Gastrocnemius medialis (tissue), 4 donors: ENCODE results near the gene GAS2L1. TPM values are rescaled to one million over a fixed set of nuclear protein-coding genes. Genes with fewer than 3 reads are reported as not detected.

ENCODE experiments used
- ATAC-seq, 2 donors: fragments of 150-250 bp; one replicate each; pipeline ENCODE4 v1.9.1; 2016
- DNase-seq, 2 donors: peaks; one replicate each; pipeline ENCODE4 v3.0.0-alpha.2; 2019
- H3K27ac ChIP-seq, 4 donors: fragments of 200-600 bp; sonication (generic); 1 replicate in 1 of 4; 2 replicates in 3 of 4; pipeline ENCODE4 v1.5.1; 2016 to 2018; ENCODE audit warnings: mild to moderate bottlenecking in 2 of 4, moderate library complexity in 1 of 4
- H3K27me3 ChIP-seq, 3 donors: fragments of 200-600 bp; sonication (generic) in 2 of 3; 1 replicate in 1 of 3; 2 replicates in 2 of 3; pipeline versions ENCODE4 v1.5.1 to v1.6.0; 2016 to 2019; ENCODE audit warnings: mild to moderate bottlenecking in 1 of 3, moderate library complexity in 1 of 3
- H3K36me3 ChIP-seq, 2 donors: fragments of 200-600 bp; sonication (generic) in 1 of 2; one replicate each; pipeline ENCODE4 v1.5.1; 2017 to 2018
- H3K4me1 ChIP-seq, 2 donors: fragments of 200-600 bp; sonication (generic) in 1 of 2; one replicate each; pipeline ENCODE4 v1.5.1; 2016 to 2017; ENCODE audit warnings: mild to moderate bottlenecking in 2 of 2
- H3K4me3 ChIP-seq, 4 donors: fragments of 200-600 bp; sonication (generic) in 3 of 4; 1 replicate in 1 of 4; 2 replicates in 3 of 4; pipeline ENCODE4 v1.5.1; 2016 to 2019; ENCODE audit warnings: mild to moderate bottlenecking in 2 of 4
- H3K9me3 ChIP-seq, 3 donors: fragments of 200-600 bp; sonication (generic) in 2 of 3; 1 replicate in 1 of 3; 2 replicates in 2 of 3; pipeline ENCODE4 v1.5.1; 2016 to 2019
- POLR2A ChIP-seq, 2 donors: fragments of 450-650 bp; IDR thresholded peaks; one replicate each; pipeline ENCODE4 v1.6.1; 2017; ENCODE audit warnings: antibody characterized with exemption in 2 of 2, mild to moderate bottlenecking in 2 of 2, moderate library complexity in 2 of 2
- in situ Hi-C, 4 donors: fragments of 200-750 bp; cut with MboI; loops; one replicate each; pipeline versions ENCODE4 v1.15.0 to v1.8.0; 2017; ENCODE audit warnings: low sequenced_read_pairs in 4 of 4
- intact Hi-C: fragments of 100-400 bp; cut with DNase I; formaldehyde crosslinking; loops from one replicate; pipeline ENCODE4 v1.15.1; 2023; ENCODE audit warnings: low total_unique reads
- total RNA-seq, 4 donors: library from RNA; depleted of rRNA; stranded (reverse); fragments of >200 nt; gene quantifications; one replicate each; pipeline versions ENCODE4 v1.1.0 to v1.2.3, GENCODE V29; 2016
- TF ChIP-seq, protein P1 (sequence below), 5 experiments: fragments of 450-650 bp in 3 of 5; fragments of 200-600 bp in 2 of 5; sonication (generic) in 2 of 5; IDR thresholded peaks in 4 of 5; conservative IDR thresholded peaks in 1 of 5; 1 replicate in 4 of 5; 2 replicates in 1 of 5; pipeline ENCODE4 v1.5.1; 2016 to 2019; ENCODE audit warnings: antibody characterized with exemption in 5 of 5, mild to moderate bottlenecking in 3 of 5, moderate library complexity in 3 of 5

Gene GAS2L1
- total RNA-seq, 4 donors from 2014 or later: 4.8 to 23.0 (median 6.6) TPM

DNA sequence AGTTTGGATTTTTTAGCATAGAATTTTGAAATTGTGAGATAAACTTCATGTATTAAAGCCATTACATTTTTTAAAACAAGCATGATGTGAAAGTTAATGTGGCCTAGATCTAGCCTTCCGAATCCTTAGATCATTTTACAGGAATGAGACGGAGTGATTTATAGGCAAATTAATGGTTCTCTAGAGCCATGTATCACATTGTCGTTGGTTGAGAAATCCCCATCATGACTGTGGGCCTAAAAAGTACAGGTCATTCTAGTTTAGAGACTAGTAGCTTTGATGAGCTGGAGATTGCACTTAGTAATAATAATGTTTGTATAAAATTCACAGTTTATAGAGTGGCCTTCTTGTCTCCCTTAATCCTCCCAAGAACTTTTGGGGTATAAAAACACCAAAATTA, 31.3 kb upstream of the GAS2L1 start:
- intact Hi-C loops (no loop called here), in situ Hi-C loops (loop anchor here in 1 of 4 donors (25.0 kb wide), 1 partner anchor 262 kb away; no protein-coding TSS in a partner anchor)
- TF ChIP-seq, protein P1, sequence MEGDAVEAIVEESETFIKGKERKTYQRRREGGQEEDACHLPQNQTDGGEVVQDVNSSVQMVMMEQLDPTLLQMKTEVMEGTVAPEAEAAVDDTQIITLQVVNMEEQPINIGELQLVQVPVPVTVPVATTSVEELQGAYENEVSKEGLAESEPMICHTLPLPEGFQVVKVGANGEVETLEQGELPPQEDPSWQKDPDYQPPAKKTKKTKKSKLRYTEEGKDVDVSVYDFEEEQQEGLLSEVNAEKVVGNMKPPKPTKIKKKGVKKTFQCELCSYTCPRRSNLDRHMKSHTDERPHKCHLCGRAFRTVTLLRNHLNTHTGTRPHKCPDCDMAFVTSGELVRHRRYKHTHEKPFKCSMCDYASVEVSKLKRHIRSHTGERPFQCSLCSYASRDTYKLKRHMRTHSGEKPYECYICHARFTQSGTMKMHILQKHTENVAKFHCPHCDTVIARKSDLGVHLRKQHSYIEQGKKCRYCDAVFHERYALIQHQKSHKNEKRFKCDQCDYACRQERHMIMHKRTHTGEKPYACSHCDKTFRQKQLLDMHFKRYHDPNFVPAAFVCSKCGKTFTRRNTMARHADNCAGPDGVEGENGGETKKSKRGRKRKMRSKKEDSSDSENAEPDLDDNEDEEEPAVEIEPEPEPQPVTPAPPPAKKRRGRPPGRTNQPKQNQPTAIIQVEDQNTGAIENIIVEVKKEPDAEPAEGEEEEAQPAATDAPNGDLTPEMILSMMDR (IDR thresholded peaks at IDR 0.05 in 4 of 5, conservative IDR thresholded peaks at IDR 0.05 in 1 of 5): no peak
- TF ChIP-seq POLR2A (IDR thresholded peaks at IDR 0.05): no peak
- Histone ChIP-seq H3K4me1 (peaks cover 60 to 73% of the 10 kb centered on the region in 2 donors), H3K36me3 (peaks cover 2 to 79% of the 10 kb centered on the region in 2 donors), H3K9me3 (no peaks in the 10 kb centered on the region), H3K4me3 (peak overlapping the region in 1 of 4 donors; percentile 4), H3K27me3 (no peaks in the 10 kb centered on the region), H3K27ac (peak overlapping the region in 3 of 4 donors; percentile 31 to 59 (median 56))
- ATAC-seq: peak in 1 of 2 donors; percentile 57
- DNase-seq: no peak

DNA sequence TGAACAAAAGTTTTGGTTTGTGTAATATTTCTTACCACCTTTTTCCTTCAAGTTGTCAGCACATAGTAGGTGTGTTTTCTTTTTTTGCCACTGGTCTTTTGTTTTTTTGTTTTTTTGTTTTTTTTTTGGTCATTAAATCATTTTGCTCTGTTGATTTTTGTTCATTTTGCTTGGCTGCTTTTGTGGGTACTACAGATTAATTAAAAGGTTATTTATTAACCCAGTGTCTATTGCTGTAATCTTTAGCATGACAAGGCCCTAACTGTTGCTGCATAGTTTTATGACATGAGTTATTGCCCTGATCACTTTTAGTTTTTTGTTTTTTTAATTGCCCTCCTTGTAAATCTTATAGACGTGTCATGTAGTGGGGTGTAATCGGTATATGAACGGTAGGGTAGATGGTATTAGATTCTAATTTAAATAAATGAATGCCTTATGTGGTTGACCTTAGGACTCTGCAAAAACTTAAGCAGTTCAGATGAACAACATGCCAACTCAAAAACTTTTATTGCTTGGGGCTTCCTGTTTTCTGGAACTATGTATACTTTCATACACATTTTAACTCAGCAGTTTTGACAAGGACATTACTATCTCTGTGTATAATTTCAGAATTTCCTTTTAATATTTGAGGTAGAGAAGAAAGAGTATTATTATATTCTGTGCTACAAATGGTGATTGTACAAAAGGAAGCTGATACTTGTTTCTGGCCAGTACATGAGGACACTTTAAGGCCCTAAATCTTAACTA, 30.5 kb upstream of the GAS2L1 start:
- Histone ChIP-seq H3K27ac (peak overlapping the region in 3 of 4 donors; percentile 31 to 59 (median 56)), H3K9me3 (no peaks in the 10 kb centered on the region), H3K27me3 (no peaks in the 10 kb centered on the region), H3K4me3 (peak overlapping the region in 1 of 4 donors; percentile 4), H3K4me1 (peaks cover 51 to 64% of the 10 kb centered on the region in 2 donors), H3K36me3 (peaks cover 2 to 87% of the 10 kb centered on the region in 2 donors)
- ATAC-seq (no peak), DNase-seq (no peak)
- in situ Hi-C loops (loop anchor here in 1 of 4 donors (25.0 kb wide), 1 partner anchor 261 kb away; no protein-coding TSS in a partner anchor), intact Hi-C loops (no loop called here)
- TF ChIP-seq, protein P1 (IDR thresholded peaks at IDR 0.05 in 4 of 5, conservative IDR thresholded peaks at IDR 0.05 in 1 of 5): no peak
- TF ChIP-seq POLR2A (IDR thresholded peaks at IDR 0.05): no peak

DNA sequence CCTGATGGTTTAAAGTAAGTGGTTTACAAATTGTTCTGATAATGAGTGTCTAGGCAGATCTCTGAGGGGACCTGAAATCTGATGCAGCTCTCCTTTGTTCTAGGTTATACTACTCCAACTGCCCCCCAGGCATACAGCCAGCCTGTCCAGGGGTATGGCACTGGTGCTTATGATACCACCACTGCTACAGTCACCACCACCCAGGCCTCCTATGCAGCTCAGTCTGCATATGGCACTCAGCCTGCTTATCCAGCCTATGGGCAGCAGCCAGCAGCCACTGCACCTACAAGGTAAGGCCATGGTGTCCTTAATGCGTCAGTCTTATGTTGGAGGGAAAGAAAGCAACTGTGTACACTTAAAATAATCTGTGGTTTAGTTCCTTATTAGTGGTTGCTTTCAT, 28.5 kb upstream of the GAS2L1 start:
- intact Hi-C loops: no loop called here

DNA sequence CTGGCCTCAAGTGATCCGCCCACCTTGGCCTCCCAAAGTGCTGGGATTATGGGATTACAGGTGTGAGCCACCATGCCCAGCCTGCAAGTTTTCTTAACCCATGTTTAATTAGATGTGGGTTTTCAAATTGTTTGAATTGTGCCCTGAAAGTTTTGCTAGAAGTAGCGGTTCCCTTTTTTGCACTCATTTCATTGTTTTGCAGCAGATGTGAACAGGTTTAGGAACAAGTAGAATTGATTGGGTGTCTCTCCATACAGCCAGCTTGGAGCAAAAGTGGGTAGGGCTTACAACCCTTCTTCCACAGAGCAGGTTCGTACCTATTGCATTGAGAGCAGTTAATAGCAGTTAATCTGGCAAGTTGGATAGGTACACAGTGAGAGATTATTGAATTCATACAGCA, 22.3 kb upstream of the GAS2L1 start:
- H3K9me3 ChIP-seq: no peaks in the 10 kb centered on the region
- in situ Hi-C loops: loop anchor here in 1 of 4 donors (25.0 kb wide), 1 partner anchor 253 kb away; no protein-coding TSS in a partner anchor
- TF ChIP-seq POLR2A (IDR thresholded peaks at IDR 0.05): no peak
- TF ChIP-seq, protein P1 (IDR thresholded peaks at IDR 0.05 in 4 of 5, conservative IDR thresholded peaks at IDR 0.05 in 1 of 5): no peak
- no peak overlapping the region for H3K4me3 ChIP-seq
- no peaks in the 10 kb centered on the region for H3K27me3 ChIP-seq
- no peaks in the 10 kb centered on the region for H3K4me1 ChIP-seq
- intact Hi-C loops: no loop called here
- no peak for ATAC-seq
- H3K27ac ChIP-seq: no peak overlapping the region
- H3K36me3 ChIP-seq: peaks cover 13 to 99% of the 10 kb centered on the region in 2 donors
- DNase-seq: no peak

More for the DNA sequence above, 28.5 kb upstream of the GAS2L1 start:
- no peak overlapping the region for H3K4me3 ChIP-seq
- TF ChIP-seq, protein P1 (IDR thresholded peaks at IDR 0.05 in 4 of 5, conservative IDR thresholded peaks at IDR 0.05 in 1 of 5): no peak
- no peak for TF ChIP-seq POLR2A (IDR thresholded peaks at IDR 0.05)
- peak overlapping the region in 1 of 4 donors; percentile 19 for H3K27ac ChIP-seq
- in situ Hi-C loops: loop anchor here in 1 of 4 donors (25.0 kb wide), 1 partner anchor 259 kb away; no protein-coding TSS in a partner anchor
- H3K36me3 ChIP-seq: peaks cover 5 to 96% of the 10 kb centered on the region in 2 donors
- H3K4me1 ChIP-seq: peaks cover 32 to 45% of the 10 kb centered on the region in 2 donors
- H3K27me3 ChIP-seq: no peaks in the 10 kb centered on the region
- DNase-seq (no peak), ATAC-seq (no peak)
- no peaks in the 10 kb centered on the region for H3K9me3 ChIP-seq
